Testis (tissue), 3 donors: ENCODE measurements around the gene SCG5. TPM values are rescaled to one million over a fixed set of nuclear protein-coding genes. Genes with fewer than 3 reads are reported as not detected.

Experiments
- DNase-seq: peaks from one replicate; pipeline ENCODE4 v3.0.0-alpha.2; 2019
- H3K27ac ChIP-seq, 2 donors: fragments of 200-600 bp; sonication (generic); one replicate each; pipeline ENCODE4 v1.5.1; 2019
- H3K27me3 ChIP-seq: fragments of 200-600 bp; sonication (generic); one replicate; pipeline ENCODE4 v1.5.1; 2019
- H3K36me3 ChIP-seq: fragments of 200-600 bp; sonication (generic); one replicate; pipeline ENCODE4 v1.5.1; 2017; ENCODE audit warnings: low read depth; ENCODE audit errors: missing control alignments
- H3K4me1 ChIP-seq: fragments of 200-600 bp; sonication (generic); one replicate; pipeline ENCODE4 v1.5.1; 2019
- H3K4me3 ChIP-seq, 2 donors: fragments of 200-600 bp; sonication (generic); one replicate each; pipeline ENCODE4 v1.5.1; 2017 to 2019
- H3K9me3 ChIP-seq: fragments of 200-600 bp; sonication (generic); one replicate; pipeline ENCODE4 v1.5.1; 2017
- CTCF ChIP-seq, 3 experiments: fragments of 450-650 bp in 2 of 3; fragments of 200-600 bp in 1 of 3; sonication (generic) in 1 of 3; IDR thresholded peaks; one replicate each; pipeline ENCODE4 v1.5.1; 2016 to 2019; ENCODE audit warnings: antibody characterized with exemption in 3 of 3, mild to moderate bottlenecking in 2 of 3, moderate library complexity in 1 of 3
- POLR2A ChIP-seq: fragments of 450-650 bp; IDR thresholded peaks from one replicate; pipeline ENCODE4 v1.6.1; 2017; ENCODE audit warnings: antibody characterized with exemption, mild to moderate bottlenecking, moderate library complexity
- WGBS, 2 donors: methylation state at CpG; one replicate each; pipeline ENCODE4 v1.1.5; 2018; 5-methylcytosine and 5-hydroxymethylcytosine counted together
- intact Hi-C: fragments of 100-400 bp; cut with DNase I; formaldehyde crosslinking; loops from one replicate; pipeline ENCODE4 v1.15.1; 2023; ENCODE audit warnings: low total_unique reads
- polyA plus RNA-seq: library from polyadenylated mRNA; stranded (reverse); fragments of 350-450 nt; fragmentation: Illumina TruSeq; extraction: RNeasy Lipid Tissue Mini Kit (QIAGEN cat#74804); gene quantifications from one replicate; pipeline ENCODE4 v1.2.3, GENCODE V29; 2014; ENCODE audit warnings: low read depth, low replicate concordance; ENCODE audit not compliant: insufficient read depth
- total RNA-seq, 2 donors: library from RNA; depleted of rRNA; stranded (reverse); fragments of >200 nt; gene quantifications; one replicate each; pipeline ENCODE4 v1.2.3, GENCODE V29; 2016

The SCG5 gene
- total and polyA plus RNA-seq, 3 donors from 2014 or later = 10.6 to 38.3 (median 10.9) TPM

- intact Hi-C loops = no loop called here
- 86 to 87% methylated on average over 9 of the region's 9 CpGs for WGBS, 2 donors
Observed at GRCh38 chr15:32709295-32710033, 68.0 kb downstream of the SCG5 start.

GRCh38 chr15:32715276-32715675 is 73.8 kb downstream of the SCG5 start:
- Histone ChIP-seq H3K4me1 (peaks cover 10% of the 10 kb centered on the region), H3K36me3 (no peaks in the 10 kb centered on the region), H3K9me3 (no peaks in the 10 kb centered on the region), H3K27me3 (no peaks in the 10 kb centered on the region), H3K4me3 (no peak overlapping the region), H3K27ac (no peak overlapping the region)
- 78 to 86% methylated on average over 4 of the region's 4 CpGs for WGBS, 2 donors
- intact Hi-C loops = no loop called here
- no peak for DNase-seq
- TF ChIP-seq POLR2A (no peak), CTCF (IDR thresholded peaks at IDR 0.05) (no peak)

More at GRCh38 chr15:32709295-32710033, 68.0 kb downstream of the SCG5 start:
- DNase-seq = no peak
- H3K27me3 ChIP-seq = no peaks in the 10 kb centered on the region
- H3K4me1 ChIP-seq = no peaks in the 10 kb centered on the region
- TF ChIP-seq CTCF (IDR thresholded peaks at IDR 0.05) (no peak), POLR2A (no peak)
- H3K9me3 ChIP-seq = no peaks in the 10 kb centered on the region
- H3K36me3 ChIP-seq = no peaks in the 10 kb centered on the region
- H3K27ac ChIP-seq = no peak overlapping the region
- H3K4me3 ChIP-seq = no peak overlapping the region

- no peak for TF ChIP-seq CTCF (IDR thresholded peaks at IDR 0.05)
- no peak for TF ChIP-seq POLR2A
- Histone ChIP-seq H3K27me3 (no peaks in the 10 kb centered on the region), H3K4me1 (peaks cover 10% of the 10 kb centered on the region), H3K9me3 (no peaks in the 10 kb centered on the region), H3K27ac (no peak overlapping the region), H3K36me3 (no peaks in the 10 kb centered on the region), H3K4me3 (peak overlapping the region in 1 of 2 donors; percentile 54)
- WGBS, 2 donors = 21 to 24% methylated on average over 13 of the region's 13 CpGs
- intact Hi-C loops = no loop called here
- DNase-seq = no peak
Observed at GRCh38 chr15:32716216-32716914, 74.9 kb downstream of the SCG5 start.

GRCh38 chr15:32716915-32717425 is 75.5 kb downstream of the SCG5 start:
- TF ChIP-seq CTCF (IDR thresholded peaks at IDR 0.05) (no peak), POLR2A (no peak)
- Histone ChIP-seq H3K36me3 (no peaks in the 10 kb centered on the region), H3K27ac (no peak overlapping the region), H3K27me3 (no peaks in the 10 kb centered on the region), H3K9me3 (no peaks in the 10 kb centered on the region), H3K4me1 (peaks cover 10% of the 10 kb centered on the region), H3K4me3 (peak overlapping the region; percentile 36 to 54)
- intact Hi-C loops = no loop called here
- no peak for DNase-seq
- WGBS, 2 donors = 9% methylated on average over 21 of the region's 21 CpGs
